GM18951 (cell line): ENCODE measurements around the gene CAPN2.

Experiments used
- POLR2A ChIP-seq: IDR thresholded peaks from 4 replicates; pipeline ENCODE4 v1.6.1; 2011; ENCODE audit warnings: mild to moderate bottlenecking; ENCODE audit not compliant: insufficient read length, insufficient read depth; ENCODE audit errors: extremely low read depth
- in situ Hi-C: fragments of 300-500 bp; cut with MboI; formaldehyde crosslinking; loops from one replicate; pipeline ENCODE4 v1.12.0; 2022; ENCODE audit warnings: low sequenced_read_pairs, mixed read lengths, inconsistent platforms; ENCODE audit not compliant: unreplicated experiment

The CAPN2 gene

GRCh38 chr1:223717123-223717522, 4.8 kb downstream of the CAPN2 start:
- in situ Hi-C loops = no loop called here
- TF ChIP-seq POLR2A = no peak

DNA sequence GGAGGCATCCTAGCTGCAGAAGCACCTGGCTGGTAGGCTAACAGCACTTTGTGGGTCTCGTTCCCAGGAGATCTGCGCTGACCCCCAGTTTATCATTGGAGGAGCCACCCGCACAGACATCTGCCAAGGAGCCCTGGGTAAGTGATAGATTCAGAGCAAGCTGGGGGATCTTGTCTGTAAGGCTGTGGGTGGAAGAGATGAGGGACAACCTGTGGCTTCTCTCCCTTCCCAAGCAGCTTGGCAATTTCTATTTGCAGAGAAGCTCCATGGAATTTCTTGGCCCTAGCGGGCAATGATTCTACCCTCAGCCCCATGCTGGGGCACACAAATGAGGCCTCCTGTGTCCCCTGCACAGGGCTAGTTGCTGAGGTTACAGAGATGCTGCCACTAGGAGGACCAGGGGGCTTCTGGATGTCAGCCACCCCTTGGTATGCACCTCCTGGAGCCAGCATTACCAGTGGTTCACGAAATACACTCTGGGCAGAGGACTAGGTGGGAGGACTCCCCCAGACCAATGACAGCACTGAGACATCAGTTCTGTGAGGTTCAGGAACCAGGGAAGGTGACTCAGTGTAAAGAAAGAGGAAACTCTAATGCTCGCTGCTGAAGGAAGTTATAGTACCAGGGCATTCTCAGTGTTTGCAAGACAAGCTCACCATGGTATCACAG, 5.5 kb downstream of the CAPN2 start:
- TF ChIP-seq POLR2A = no peak
- in situ Hi-C loops = no loop called here

DNA sequence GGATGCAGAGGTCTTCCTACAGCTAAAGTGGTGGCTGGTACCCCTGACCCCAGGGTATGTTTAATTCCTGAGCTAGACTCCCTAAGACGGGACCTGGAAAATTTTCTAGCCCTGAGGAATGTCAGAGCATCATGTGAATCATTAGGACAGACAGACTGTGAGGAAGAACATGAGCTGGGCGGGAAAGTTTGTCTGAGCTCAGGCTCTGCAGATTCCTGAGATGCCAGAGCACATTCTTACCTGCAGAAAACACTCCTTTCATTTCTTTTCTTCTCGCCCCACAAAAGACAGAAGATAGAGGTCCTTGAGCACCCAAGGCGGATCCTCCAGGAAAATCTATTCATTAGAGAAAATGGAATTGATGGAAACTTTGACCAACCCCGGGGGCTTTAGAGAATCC, 6.5 kb downstream of the CAPN2 start:
- in situ Hi-C loops = no loop called here

DNA sequence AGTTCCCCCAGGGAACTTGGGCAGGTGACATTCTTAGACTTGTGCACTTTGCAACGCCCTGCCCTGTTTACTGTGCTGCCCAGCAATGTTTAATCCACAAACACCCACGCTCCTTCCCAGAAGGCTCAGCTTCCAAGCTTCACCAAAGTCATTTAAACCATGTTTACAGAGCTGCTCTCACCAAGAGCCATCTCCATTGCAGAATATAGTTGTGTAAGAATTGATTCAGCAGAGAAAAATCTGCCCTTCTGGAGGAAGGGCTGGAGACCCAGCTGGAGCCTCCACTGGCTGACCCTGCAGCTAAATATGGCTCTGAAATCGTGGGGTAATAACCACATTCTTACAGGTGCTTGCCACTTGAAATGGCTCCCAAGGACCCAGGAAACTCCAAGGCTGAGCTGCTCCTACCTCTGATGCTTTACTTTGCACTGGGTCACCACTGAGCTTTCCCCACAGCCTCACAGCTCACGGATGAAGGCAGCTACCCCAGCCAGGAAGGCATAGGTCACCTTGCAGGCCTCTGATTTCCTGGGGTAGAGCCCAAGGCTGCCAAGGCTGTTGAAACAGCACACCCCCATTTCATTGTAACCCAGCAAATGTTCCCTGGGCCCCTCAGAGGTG, 8.7 kb downstream of the CAPN2 start:
- in situ Hi-C loops = no loop called here
- no peak for TF ChIP-seq POLR2A

More for the DNA sequence above, 6.5 kb downstream of the CAPN2 start:
- TF ChIP-seq POLR2A = no peak

- TF ChIP-seq POLR2A = no peak
- in situ Hi-C loops = no loop called here
Observed at GRCh38 chr1:223721658-223722607, 9.6 kb downstream of the CAPN2 start.

DNA sequence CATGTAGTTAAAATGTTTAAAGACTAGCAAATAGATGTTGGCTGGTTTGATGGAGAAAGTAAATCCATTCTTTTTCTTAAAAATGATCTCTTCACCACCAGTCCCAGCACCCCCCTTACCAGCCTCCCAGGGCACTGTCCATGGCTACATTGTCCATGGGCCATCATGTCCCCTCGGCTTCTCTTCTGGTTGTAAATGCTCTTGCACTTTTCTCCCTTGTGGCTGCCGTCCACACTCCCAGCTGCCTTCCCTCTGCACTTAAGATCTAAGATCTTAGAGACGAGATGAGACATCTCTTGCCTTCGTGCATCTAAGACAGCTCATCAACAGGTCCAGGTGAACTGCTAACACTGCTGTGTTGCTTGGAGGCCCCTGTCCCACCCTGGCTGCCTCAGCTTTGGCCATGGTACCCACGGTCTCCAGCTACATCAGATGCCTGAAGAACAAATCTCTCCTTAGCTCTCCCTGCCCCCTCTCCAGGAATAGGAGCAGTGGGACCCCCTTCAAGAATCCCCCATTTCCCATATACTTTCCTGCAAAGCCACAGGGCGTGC, 11.1 kb downstream of the CAPN2 start:
- in situ Hi-C loops = no loop called here
- no peak for TF ChIP-seq POLR2A

- in situ Hi-C loops = no loop called here
- TF ChIP-seq POLR2A = no peak
Observed at GRCh38 chr1:223724376-223724775, 12.0 kb downstream of the CAPN2 start.

DNA sequence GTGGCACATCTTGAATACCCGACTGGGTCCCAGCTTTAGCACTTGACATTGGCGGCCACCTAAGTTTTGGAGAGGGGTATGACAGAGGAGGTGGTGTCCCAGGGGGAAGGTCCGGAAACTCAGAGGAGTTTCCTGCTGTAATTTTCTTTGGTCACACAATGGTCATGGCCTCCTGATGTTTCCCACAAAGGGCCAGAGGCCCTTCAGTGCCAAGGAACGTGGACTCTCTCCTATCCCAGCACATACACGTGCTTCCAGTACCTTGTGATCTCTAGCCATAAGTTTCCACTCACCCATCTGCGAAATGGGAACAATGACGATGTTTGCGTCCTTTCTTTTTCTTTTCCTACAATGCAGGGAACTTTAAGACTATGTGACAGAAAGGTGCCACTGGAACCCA, 13.2 kb downstream of the CAPN2 start:
- in situ Hi-C loops = no loop called here
- TF ChIP-seq POLR2A = no peak

GRCh38 chr1:223726380-223727001, 14.2 kb downstream of the CAPN2 start:
- no peak for TF ChIP-seq POLR2A
- in situ Hi-C loops = no loop called here

DNA sequence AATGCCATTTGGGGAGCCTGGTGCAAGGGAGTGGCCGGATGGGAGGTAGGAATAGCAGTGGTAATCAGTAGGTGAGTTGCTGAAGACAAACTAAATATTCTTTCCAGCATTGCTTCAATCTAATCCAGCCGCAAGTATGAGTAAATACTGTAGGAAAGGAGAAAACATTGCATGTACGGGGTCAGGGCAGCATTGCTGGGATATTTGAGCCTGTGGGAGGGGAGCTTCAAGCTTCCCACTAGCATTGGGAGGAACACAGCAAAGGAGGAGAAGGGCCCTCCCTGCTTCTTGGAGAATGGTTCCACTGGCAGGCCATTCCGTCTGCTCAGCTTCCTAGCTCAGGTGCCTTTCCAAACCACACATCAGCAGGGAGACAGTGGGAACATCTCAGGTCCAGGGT, 15.2 kb downstream of the CAPN2 start:
- no peak for TF ChIP-seq POLR2A

DNA sequence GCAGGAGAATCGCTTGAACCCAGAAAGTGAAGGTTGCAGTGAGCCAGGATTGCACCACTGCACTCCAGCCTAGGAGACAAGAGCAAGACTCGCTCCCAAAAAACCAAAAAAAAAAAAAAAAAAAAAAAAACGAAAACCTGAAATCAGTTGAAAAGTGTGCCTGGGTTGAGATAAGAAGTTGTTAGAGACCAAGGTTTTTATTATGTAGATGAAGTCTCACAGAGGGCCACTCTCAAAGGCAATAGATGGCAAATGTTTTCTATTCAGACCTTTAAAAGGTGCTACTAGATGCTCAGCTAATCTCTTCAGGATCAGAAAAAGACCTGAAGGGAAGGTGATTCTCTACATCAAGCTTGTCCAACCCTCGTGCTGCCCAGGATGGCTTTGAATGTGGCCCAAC, 17.6 kb downstream of the CAPN2 start:
- in situ Hi-C loops = no loop called here

More for the DNA sequence above, 15.2 kb downstream of the CAPN2 start:
- in situ Hi-C loops = no loop called here

DNA sequence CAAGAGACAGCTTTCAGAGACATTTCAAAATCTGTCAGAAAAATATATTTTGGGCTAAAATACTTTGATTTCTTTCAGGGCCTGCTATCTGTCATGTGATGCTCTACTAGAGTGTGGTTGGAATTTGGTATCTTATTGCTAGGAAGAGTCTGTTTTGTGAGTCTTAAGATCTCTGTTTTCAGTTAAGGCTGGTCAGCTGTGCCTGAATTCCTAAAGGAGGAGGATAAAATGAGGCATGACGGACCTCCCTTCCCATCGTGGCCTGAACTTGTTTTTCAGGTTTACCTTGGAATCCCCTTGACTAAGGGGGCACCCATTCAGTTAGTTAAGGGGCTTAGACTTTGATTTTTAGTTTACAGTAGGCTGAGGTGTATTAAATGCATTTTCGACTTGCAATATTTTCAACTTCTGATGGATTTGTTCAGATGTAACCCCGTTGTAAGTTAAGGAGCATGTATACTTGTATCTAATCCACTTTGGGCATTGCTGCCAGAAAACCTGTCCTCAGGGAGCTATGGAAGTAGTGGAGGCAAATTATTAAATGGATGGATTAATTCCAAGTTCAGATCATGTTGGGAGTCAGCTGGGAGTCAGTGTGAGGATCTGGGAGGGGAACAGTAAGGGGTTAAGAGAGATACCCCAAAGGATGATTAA, 18.3 kb downstream of the CAPN2 start:
- in situ Hi-C loops = no loop called here
- TF ChIP-seq POLR2A = no peak

More for the DNA sequence above, 17.6 kb downstream of the CAPN2 start:
- no peak for TF ChIP-seq POLR2A

GRCh38 chr1:223731133-223731770, 18.9 kb downstream of the CAPN2 start:
- no peak for TF ChIP-seq POLR2A
- in situ Hi-C loops = no loop called here
